Nephron progenitor cell (in vitro differentiated cells): Measurements from ENCODE around the gene COG7.
A peak's percentile ranks its signal among the peaks of the same experiment; 100 is the strongest.
"Not testable (repeated sequence)": the region's sequence is repeated elsewhere in the genome, so short reads cannot be mapped to it uniquely, and the experiment has no call there.

Experiments
- DNase-seq: peaks from one replicate; pipeline ENCODE4 v3.0.0; 2021
- H3K27ac Mint-ChIP-seq: 2 replicates; pipeline ENCODE4 v1.8.0; 2021; ENCODE audit warnings: mild to moderate bottlenecking, moderate library complexity, mixed read lengths
- H3K27me3 Mint-ChIP-seq: 2 replicates; pipeline ENCODE4 v1.8.0; 2021; ENCODE audit warnings: mild to moderate bottlenecking, low read depth, mixed read lengths; ENCODE audit not compliant: poor library complexity
- H3K36me3 Mint-ChIP-seq: 2 replicates; pipeline ENCODE4 v1.8.0; 2021; ENCODE audit warnings: low read depth, mixed read lengths
- H3K4me1 Mint-ChIP-seq: 2 replicates; pipeline ENCODE4 v1.8.0; 2021; ENCODE audit warnings: mixed read lengths
- H3K4me3 Mint-ChIP-seq: 2 replicates; pipeline ENCODE4 v1.8.0; 2021; ENCODE audit warnings: mild to moderate bottlenecking, moderate library complexity, mixed read lengths
- H3K9me3 Mint-ChIP-seq: 2 replicates; pipeline ENCODE4 v1.8.0; 2021; ENCODE audit warnings: mild to moderate bottlenecking, moderate library complexity, mixed read lengths
- CTCF ChIP-seq: fragments of 200-600 bp; sonication (generic); IDR thresholded peaks from 2 replicates; pipeline ENCODE4 v1.5.0; 2021; ENCODE audit warnings: antibody characterized with exemption

Gene COG7

GRCh38 chr16:23391381-23392222 lies 61.4 kb downstream of the COG7 start:
- no peak for TF ChIP-seq CTCF
- Mint-ChIP-seq H3K4me3 (no peak overlapping the region), H3K36me3 (peaks cover 53% of the 10 kb centered on the region), H3K27ac (no peak overlapping the region), H3K9me3 (no peaks in the 10 kb centered on the region), H3K27me3 (peaks cover 4% of the 10 kb centered on the region), H3K4me1 (peaks cover 10% of the 10 kb centered on the region)
- no peak for DNase-seq

GRCh38 chr16:23389936-23390335 lies 63.1 kb downstream of the COG7 start:
- Mint-ChIP-seq H3K4me1 (peaks cover 10% of the 10 kb centered on the region), H3K36me3 (peaks cover 47% of the 10 kb centered on the region)
- H3K4me3 Mint-ChIP-seq, DNase-seq, H3K9me3 Mint-ChIP-seq, H3K27ac Mint-ChIP-seq, H3K27me3 Mint-ChIP-seq: not testable (repeated sequence)

- no peak overlapping the region for H3K4me3 Mint-ChIP-seq
- peaks cover 43% of the 10 kb centered on the region for H3K36me3 Mint-ChIP-seq
- peaks cover 4% of the 10 kb centered on the region for H3K27me3 Mint-ChIP-seq
- no peaks in the 10 kb centered on the region for H3K9me3 Mint-ChIP-seq
- peak overlapping the region; percentile 40 for H3K27ac Mint-ChIP-seq
- DNase-seq: no peak
- TF ChIP-seq CTCF: no peak
- H3K4me1 Mint-ChIP-seq: peaks cover 10% of the 10 kb centered on the region
These were observed 63.8 kb downstream of the COG7 start for GRCh38 chr16:23389201-23389600.

GRCh38 chr16:23388786-23389185 lies 64.2 kb downstream of the COG7 start:
- Mint-ChIP-seq H3K9me3 (no peaks in the 10 kb centered on the region), H3K27me3 (peaks cover 4% of the 10 kb centered on the region), H3K4me1 (peaks cover 10% of the 10 kb centered on the region), H3K27ac (peak overlapping the region; percentile 40), H3K36me3 (peaks cover 40% of the 10 kb centered on the region), H3K4me3 (no peak overlapping the region)
- TF ChIP-seq CTCF: no peak
- DNase-seq: no peak

- peaks cover 40% of the 10 kb centered on the region for H3K36me3 Mint-ChIP-seq
- TF ChIP-seq CTCF: no peak
- no peaks in the 10 kb centered on the region for H3K9me3 Mint-ChIP-seq
- H3K4me1 Mint-ChIP-seq: peaks cover 10% of the 10 kb centered on the region
- H3K4me3 Mint-ChIP-seq: no peak overlapping the region
- DNase-seq: no peak
- no peak overlapping the region for H3K27ac Mint-ChIP-seq
- H3K27me3 Mint-ChIP-seq: peaks cover 4% of the 10 kb centered on the region
These were observed 65.3 kb downstream of the COG7 start for GRCh38 chr16:23387666-23388065.

- Mint-ChIP-seq H3K27me3 (peaks cover 8% of the 10 kb centered on the region), H3K4me1 (peaks cover 10% of the 10 kb centered on the region), H3K4me3 (no peak overlapping the region), H3K27ac (no peak overlapping the region), H3K9me3 (no peaks in the 10 kb centered on the region), H3K36me3 (peaks cover 21% of the 10 kb centered on the region)
- no peak for TF ChIP-seq CTCF
- DNase-seq: no peak
These were observed 67.5 kb downstream of the COG7 start for GRCh38 chr16:23385441-23385840.
